IMR-90 (cell line): Measurements from ENCODE around the gene DYNLT2.

Experiments
- CEBPB ChIP-seq: IDR thresholded peaks from 2 replicates; pipeline ENCODE4 v1.6.1; 2012; ENCODE audit warnings: low read depth, low read length, improper control_type of control experiment
- FOS ChIP-seq: fragments of 150-350 bp; IDR thresholded peaks from 2 replicates; pipeline ENCODE4 v1.6.1; 2016; ENCODE audit warnings: low read depth, low read length
- POLR2A ChIP-seq: IDR thresholded peaks from 2 replicates; pipeline ENCODE4 v1.6.1; 2012; ENCODE audit warnings: mild to moderate bottlenecking, low read depth, low read length
- RAD21 ChIP-seq: IDR thresholded peaks from 2 replicates; pipeline ENCODE4 v1.6.1; 2012; ENCODE audit warnings: low read length, improper control_type of control experiment
- RCOR1 ChIP-seq: IDR thresholded peaks from 2 replicates; pipeline ENCODE4 v1.6.1; 2012; ENCODE audit warnings: mild to moderate bottlenecking, low read length, improper control_type of control experiment; ENCODE audit not compliant: insufficient replicate concordance
- RFX5 ChIP-seq: IDR thresholded peaks from 2 replicates; pipeline ENCODE4 v1.8.0; 2012; ENCODE audit warnings: low read depth, mild to moderate bottlenecking, low read length, moderate library complexity
- TF ChIP-seq, protein P1 (sequence below): conservative IDR thresholded peaks from 2 replicates; pipeline ENCODE4 v1.5.1; 2012; ENCODE audit warnings: mild to moderate bottlenecking, low read depth, low read length, improper control_type of control experiment
- TF ChIP-seq, protein P2 (sequence below): fragments of 150-350 bp; IDR thresholded peaks from 2 replicates; pipeline ENCODE4 v1.6.1; 2017; ENCODE audit warnings: mild to moderate bottlenecking, antibody characterized with exemption, low read length, low read depth

DNA sequence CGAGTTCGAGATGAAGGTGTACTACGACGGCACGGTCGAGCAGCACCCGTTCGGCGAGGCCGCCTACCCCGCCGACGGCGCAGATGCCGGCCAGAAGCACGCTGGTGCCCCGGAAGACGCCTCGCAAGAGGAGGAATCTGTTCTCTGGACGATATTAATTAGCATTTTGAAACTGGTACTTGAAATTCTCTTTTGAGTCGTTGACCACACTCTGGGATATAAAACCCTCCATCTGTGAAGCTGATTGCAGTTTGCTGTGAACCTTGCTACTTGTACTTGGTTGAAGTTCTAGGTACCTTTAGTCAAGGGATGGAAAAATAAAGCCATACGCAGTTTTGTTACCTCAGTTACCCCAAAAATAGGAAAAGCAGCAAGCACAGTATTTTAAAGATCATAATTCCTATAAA lies 48.5 kb downstream of the DYNLT2 start:
- TF ChIP-seq, protein P1, sequence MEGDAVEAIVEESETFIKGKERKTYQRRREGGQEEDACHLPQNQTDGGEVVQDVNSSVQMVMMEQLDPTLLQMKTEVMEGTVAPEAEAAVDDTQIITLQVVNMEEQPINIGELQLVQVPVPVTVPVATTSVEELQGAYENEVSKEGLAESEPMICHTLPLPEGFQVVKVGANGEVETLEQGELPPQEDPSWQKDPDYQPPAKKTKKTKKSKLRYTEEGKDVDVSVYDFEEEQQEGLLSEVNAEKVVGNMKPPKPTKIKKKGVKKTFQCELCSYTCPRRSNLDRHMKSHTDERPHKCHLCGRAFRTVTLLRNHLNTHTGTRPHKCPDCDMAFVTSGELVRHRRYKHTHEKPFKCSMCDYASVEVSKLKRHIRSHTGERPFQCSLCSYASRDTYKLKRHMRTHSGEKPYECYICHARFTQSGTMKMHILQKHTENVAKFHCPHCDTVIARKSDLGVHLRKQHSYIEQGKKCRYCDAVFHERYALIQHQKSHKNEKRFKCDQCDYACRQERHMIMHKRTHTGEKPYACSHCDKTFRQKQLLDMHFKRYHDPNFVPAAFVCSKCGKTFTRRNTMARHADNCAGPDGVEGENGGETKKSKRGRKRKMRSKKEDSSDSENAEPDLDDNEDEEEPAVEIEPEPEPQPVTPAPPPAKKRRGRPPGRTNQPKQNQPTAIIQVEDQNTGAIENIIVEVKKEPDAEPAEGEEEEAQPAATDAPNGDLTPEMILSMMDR = no peak
- no peak; the same call in 1 of the 2 replicates for TF ChIP-seq POLR2A
- TF ChIP-seq RFX5 = no peak
- no peak for TF ChIP-seq RCOR1
- TF ChIP-seq FOS = no peak
- TF ChIP-seq, protein P2, sequence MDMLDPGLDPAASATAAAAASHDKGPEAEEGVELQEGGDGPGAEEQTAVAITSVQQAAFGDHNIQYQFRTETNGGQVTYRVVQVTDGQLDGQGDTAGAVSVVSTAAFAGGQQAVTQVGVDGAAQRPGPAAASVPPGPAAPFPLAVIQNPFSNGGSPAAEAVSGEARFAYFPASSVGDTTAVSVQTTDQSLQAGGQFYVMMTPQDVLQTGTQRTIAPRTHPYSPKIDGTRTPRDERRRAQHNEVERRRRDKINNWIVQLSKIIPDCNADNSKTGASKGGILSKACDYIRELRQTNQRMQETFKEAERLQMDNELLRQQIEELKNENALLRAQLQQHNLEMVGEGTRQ = no peak
- TF ChIP-seq RAD21 = no peak
- TF ChIP-seq CEBPB = no peak
